ENCODE results near the gene COL26A1.
"Not testable (repeated sequence)": the region's sequence is repeated elsewhere in the genome, so short reads cannot be mapped to it uniquely, and the experiment has no call there.

COL26A1 gene

GRCh38 chr7:101555269-101555920 is 192.7 kb downstream of the COL26A1 start:
- DNase-seq = no peak

- no peak for DNase-seq
These were observed 193.2 kb downstream of the COL26A1 start for GRCh38 chr7:101555921-101556275.

GRCh38 chr7:101556453-101556968 is 193.8 kb downstream of the COL26A1 start:
- DNase-seq = no peak

DNA sequence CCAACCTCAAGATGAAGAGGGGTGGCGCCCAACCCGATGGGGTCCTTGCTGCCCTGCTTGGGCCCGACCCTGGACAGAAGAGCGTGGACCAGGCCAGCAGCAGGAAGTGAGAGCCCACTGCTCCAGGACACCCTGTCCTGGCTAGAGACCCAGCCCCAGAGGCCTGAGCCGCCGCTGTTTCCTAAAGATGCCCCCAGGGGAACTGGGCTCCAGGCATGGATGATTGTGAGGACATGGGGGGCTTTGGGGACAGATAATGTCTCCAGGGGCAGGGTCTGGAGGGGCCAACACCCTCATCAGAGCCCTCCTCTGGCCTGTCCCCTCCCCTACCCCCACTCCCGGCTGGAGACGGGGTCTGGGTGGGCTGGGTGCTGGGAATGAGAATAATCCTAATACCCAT is 194.7 kb downstream of the COL26A1 start:
- DNase-seq = no peak

DNA sequence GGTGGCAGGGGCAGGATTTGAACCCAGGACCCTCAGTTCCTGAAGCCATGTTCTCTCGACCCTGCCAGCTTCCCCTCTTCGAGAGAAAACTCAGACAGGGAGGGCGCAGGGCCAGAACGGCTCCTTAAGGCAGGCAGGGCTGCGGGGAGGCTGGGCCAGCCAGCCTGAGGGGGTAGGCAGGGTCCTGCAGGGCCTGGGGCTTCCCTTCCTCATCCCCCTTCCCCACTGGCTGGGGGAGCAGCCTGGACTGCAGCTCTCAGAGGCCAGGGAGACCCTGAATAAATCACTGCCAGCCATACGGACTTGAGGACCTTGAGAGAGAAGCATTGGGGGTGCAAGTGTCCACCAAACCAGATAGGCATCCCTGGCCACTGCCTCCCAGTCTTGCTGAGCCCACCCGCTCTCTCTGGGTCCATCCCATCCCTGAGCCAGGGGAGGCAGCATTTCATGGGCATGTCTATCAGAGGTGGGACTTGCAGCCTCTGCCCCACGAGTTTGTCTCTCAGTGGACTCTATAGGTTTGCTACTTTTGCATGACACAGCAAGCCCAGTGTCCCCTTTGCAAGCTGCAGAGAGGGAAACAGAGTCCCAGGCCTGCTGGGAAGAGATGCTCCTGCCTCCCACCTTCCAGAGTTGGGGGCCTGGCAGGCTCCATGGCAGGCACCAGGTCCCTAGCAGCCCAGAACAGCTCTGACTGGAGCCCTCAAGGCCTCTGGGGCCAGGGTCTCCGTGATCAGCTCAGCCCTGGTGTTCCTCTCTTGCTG is 195.5 kb downstream of the COL26A1 start:
- DNase-seq = no peak

GRCh38 chr7:101558742-101559325 is 196.2 kb downstream of the COL26A1 start:
- DNase-seq = peak in 1 of 2 experiments; percentile 1

DNA sequence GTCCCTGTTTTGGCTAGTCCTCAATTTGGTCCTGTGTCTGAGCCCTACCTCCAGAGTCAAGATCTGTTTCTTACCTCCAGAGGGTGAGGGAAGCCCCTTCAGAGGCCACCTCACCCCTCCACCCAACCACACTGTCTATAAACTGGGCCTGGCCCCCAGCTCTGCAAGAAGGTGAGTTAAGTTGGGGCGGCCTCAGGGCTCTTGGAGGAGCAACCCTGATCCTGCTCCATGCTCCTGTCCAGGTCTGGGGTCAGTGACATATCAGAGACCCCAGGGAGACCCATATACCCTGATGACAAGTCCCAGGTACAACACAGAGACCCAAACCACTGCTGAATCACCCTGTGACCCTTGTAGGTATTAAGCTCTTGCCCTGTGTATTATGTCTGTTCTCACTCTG is 196.9 kb downstream of the COL26A1 start:
- DNase-seq = no peak

DNA sequence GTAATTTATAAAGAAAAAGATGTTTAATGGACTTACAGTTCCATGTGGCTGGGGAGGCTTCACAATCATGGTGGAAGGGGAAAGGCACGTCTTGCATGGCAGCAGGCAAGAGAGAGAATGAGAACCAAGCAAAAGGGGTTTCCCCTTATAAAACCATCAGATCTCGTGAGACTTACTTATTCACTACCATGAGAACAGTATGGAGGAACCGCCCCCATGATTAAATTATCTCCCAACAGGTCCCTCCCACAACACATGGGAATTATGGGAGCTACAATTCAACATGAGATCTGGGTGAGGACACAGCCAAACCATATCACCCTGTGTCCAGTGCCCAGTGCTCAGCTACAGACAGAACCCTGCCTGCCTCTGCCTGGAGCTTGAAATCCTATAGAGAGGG is 197.3 kb downstream of the COL26A1 start:
- DNase-seq = not testable (repeated sequence)

- DNase-seq = no peak
These were observed 198.2 kb downstream of the COL26A1 start for GRCh38 chr7:101560856-101561255.

GRCh38 chr7:101561293-101561692 is 198.6 kb downstream of the COL26A1 start:
- DNase-seq = not testable (repeated sequence)

DNA sequence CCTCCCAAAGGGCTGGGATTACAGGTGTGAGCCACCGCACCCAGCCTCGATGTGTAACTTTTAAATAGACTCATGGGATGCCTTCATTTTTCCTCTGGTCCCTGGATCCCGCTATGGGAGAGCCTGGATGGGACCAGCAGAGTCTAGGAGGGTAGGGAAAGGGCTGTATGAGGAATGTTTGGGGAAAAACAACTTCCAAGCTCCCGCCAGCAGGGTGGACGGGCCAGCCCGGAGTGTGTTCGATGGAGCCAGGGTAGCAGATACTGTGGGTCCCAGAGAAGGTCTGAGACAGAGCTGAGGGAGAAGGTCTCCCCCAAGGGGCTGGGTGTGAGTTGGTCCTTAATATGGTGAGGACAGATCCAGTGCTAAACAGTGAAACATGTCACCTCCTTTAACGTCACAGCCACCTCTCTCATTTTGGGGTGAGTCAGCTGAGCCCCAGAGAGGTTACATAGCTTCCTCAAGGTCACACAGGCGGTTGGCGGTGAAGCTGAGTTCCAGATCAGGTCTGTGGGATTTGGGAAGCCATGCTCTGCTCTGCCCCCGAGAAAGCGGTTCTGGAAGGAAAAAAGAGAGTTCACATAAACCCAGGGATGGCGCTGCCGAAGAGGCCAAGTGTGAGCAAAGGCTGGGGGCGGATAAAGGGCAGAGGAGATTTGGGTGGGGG is 200.0 kb downstream of the COL26A1 start:
- DNase-seq = no peak

DNA sequence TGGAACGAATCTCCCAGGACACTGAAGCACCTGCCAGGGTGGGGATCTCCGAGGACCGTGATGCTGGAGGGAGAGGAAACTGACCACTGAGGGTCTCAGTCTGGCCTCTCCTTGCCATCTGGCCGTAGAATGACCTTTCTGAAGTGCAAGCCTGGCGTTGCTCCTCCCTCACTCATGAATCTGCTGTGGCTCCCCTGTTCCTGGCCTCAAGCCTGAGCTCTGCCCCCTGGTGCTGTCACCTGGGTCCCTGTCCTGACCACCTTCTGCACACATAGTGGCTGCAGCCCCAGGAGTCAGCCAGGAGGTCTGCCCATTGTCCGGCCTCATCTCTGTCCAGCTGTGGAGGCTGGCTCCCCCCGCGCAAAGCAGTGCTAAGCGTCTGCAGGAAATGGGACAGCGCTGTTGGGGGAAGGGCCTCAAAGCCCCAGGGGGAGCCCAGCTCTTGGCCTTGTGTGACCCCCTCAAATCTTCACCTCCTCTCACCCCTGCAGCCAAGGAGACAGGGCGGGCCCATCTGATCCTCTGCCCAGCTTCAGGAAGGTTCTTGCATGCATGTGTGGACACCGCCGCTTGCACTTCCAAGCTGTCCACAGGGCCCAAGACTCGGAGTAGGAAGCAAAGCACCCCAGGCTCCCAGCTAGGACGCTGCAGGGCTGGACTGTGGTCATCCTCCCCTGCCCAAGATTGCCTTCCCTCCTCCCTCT is 200.7 kb downstream of the COL26A1 start:
- no peak for DNase-seq

DNA sequence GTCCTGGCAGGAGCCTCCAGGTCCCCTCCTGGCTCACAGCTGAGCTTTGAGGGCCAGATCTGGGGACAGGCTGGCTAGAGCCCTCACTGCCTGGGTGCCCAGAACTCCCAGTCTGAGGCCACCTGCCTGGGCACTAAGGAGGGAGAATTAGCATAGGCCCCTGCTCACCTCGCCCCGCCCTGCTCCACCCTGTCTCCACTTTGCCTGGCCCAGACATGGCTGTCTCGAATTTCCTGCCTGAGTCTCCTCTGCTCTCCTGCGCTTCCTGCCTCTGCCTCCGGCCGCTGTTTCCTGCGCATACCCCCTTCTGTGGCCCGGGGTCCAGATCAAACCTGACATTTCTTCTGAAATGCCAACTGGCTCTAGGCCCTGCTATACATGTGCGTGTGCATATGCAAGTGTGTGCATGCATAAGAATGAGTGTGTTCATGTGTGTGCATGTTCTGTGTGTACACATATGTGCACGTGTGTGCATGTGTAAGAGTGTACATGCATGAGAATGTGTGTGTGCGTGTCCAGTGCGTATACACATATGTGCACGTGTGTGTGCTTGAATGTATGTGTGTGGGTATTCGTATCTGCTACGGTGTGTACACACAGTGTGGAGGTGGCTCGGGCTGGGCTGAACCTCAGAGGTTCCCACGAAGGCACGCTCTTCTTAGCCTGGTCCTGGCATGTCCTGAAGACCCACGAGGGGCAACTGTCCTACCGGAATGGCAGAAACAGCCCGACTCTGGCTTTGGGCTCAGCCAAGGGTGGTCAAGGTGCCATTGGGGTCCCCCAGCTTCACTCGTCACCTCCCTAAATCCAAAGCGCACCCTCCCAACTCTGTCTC is 201.5 kb downstream of the COL26A1 start:
- DNase-seq = no peak

- no peak for DNase-seq
These were observed 202.1 kb downstream of the COL26A1 start for GRCh38 chr7:101564778-101565211.

GRCh38 chr7:101565601-101566209 is 203.0 kb downstream of the COL26A1 start:
- no peak for DNase-seq

GRCh38 chr7:101567230-101567629 is 204.6 kb downstream of the COL26A1 start:
- no peak for DNase-seq

DNA sequence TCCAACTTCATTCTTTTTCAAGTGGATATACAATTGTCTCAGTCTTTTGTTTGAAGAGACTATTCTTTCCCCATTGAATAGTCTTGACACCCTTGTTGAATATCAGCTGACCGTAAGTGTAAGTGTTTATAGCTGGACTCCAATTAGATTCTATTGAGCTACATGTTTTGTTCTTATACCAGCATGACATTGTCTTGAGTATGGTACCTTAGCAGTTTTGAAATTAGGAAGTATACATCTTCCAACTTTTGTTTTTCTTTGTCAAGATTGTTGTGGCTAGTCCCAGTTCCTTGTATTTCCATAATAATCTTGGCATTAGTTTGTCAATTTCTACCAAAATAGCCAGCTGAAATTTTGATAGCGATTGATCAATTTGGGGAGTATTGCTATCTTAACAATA is 209.5 kb downstream of the COL26A1 start:
- DNase-seq = no peak

DNA sequence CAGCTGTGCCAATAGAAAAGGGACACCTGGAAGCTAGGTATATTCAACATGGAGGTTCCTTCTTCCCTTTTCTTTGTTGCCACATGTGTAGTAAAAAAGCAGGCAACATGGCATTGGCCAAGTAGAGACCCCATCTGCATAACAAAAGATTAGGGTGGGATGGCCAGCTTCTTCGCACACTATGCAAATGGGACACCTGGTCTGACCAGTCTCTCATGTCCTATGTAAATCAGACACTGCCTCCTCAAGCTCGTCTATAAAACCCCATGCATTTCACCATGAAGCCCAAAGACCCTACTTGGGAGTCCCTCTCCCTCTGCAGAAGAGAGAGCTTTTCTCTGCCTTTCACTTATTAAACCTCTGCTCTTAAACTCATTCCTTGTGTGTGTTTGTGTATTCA is 212.5 kb downstream of the COL26A1 start:
- DNase-seq = no peak

DNA sequence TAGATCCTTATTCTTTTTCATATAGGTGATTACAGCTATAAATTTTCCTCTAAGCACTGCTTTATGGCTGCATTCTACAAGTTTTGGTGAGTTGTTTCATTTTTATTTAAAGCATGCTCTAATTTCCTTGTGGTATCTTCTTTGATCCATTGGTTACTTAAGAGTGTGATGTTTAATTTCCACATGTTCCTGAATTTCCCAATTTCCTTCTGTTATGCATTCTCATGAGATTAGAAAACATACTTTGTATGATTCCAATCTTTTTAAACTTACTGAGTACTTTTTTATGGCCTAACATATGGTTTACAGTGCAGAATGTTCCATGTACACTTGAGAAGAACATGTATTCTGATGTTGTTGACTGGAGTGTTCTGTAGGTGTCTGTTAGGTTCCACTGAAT is 213.0 kb downstream of the COL26A1 start:
- DNase-seq = no peak

- no peak for DNase-seq
These were observed 214.3 kb downstream of the COL26A1 start for GRCh38 chr7:101576998-101577397.

- DNase-seq = no peak
These were observed 215.9 kb downstream of the COL26A1 start for GRCh38 chr7:101578552-101578951.

All from AML-193 (cell line).